Lower lobe of right lung (tissue), 2 donors: Measurements from ENCODE around the gene RMC1. TPM values are rescaled to one million over a fixed set of nuclear protein-coding genes. Genes with fewer than 3 reads are reported as not detected.
"Not testable (repeated sequence)": the region's sequence is repeated elsewhere in the genome, so short reads cannot be mapped to it uniquely, and the experiment has no call there.

ENCODE experiments used
- ATAC-seq, 2 donors: fragments of 200-7000 bp; cut with Tn5 transposase; one replicate each; pipeline ENCODE4 v1.9.1; 2020 to 2022; ENCODE audit warnings: mild to moderate bottlenecking in 2 of 2, moderate library complexity in 2 of 2
- DNase-seq: peaks from one replicate; pipeline ENCODE4 v3.0.0-alpha.2; 2020
- H3K27ac ChIP-seq: fragments of 200-600 bp; one replicate; pipeline ENCODE4 v1.8.0; 2022
- H3K27me3 ChIP-seq: fragments of 200-600 bp; one replicate; pipeline ENCODE4 v1.8.0; 2022; ENCODE audit warnings: low read depth
- H3K36me3 ChIP-seq: fragments of 200-600 bp; one replicate; pipeline ENCODE4 v1.8.0; 2022; ENCODE audit warnings: mild to moderate bottlenecking
- H3K4me1 ChIP-seq: fragments of 200-600 bp; one replicate; pipeline ENCODE4 v1.8.0; 2022
- H3K4me3 ChIP-seq: fragments of 200-600 bp; one replicate; pipeline ENCODE4 v1.8.0; 2022; ENCODE audit warnings: mild to moderate bottlenecking
- H3K9me3 ChIP-seq: fragments of 200-600 bp; one replicate; pipeline ENCODE4 v1.8.0; 2022
- CTCF ChIP-seq: fragments of 200-600 bp; IDR thresholded peaks from one replicate; pipeline ENCODE4 v1.8.0; 2022; ENCODE audit warnings: antibody characterized with exemption, mild to moderate bottlenecking
- intact Hi-C: fragments of 100-400 bp; cut with DNase I; formaldehyde crosslinking; loops from one replicate; pipeline ENCODE4 v1.11.0; 2022
- total RNA-seq: library from RNA; stranded (reverse); fragmentation: NEBNext Ultra II Directional; extraction: Animal tissue kit (Norgen Biotek cat#: 25700); gene quantifications from one replicate; pipeline ENCODE4 v1.2.1, GENCODE V29; 2021
- donor health status: DM: no; HTN: yes; CAD: no; lungs with severe emphysema.

Gene RMC1
- total RNA-seq, 1 donor from 2014 or later = 34.2 TPM

- Histone ChIP-seq H3K4me1 (peaks cover 14% of the 10 kb centered on the region), H3K36me3 (peaks cover 98% of the 10 kb centered on the region), H3K9me3 (no peaks in the 10 kb centered on the region), H3K4me3 (no peak overlapping the region), H3K27me3 (no peaks in the 10 kb centered on the region), H3K27ac (no peak overlapping the region)
- ATAC-seq = no peak
- no peak for DNase-seq
- intact Hi-C loops = no loop called here
- TF ChIP-seq CTCF = no peak
These were observed 49.2 kb downstream of the RMC1 start for GRCh38 chr18:23552505-23552904.

- Histone ChIP-seq H3K4me1 (peaks cover 14% of the 10 kb centered on the region), H3K9me3 (no peaks in the 10 kb centered on the region), H3K27ac (no peak overlapping the region), H3K27me3 (no peaks in the 10 kb centered on the region), H3K36me3 (peaks cover 97% of the 10 kb centered on the region), H3K4me3 (no peak overlapping the region)
- ATAC-seq (no peak), DNase-seq (no peak)
- TF ChIP-seq CTCF = no peak
- intact Hi-C loops = no loop called here
These were observed 50.6 kb downstream of the RMC1 start for GRCh38 chr18:23553887-23554286.

GRCh38 chr18:23556145-23556780 is 53.0 kb downstream of the RMC1 start:
- ATAC-seq = no peak

GRCh38 chr18:23557511-23557910 is 54.2 kb downstream of the RMC1 start:
- peaks cover 96% of the 10 kb centered on the region for H3K36me3 ChIP-seq

More at GRCh38 chr18:23556145-23556780, 53.0 kb downstream of the RMC1 start:
- intact Hi-C loops = no loop called here
- H3K4me1 ChIP-seq = peaks cover 14% of the 10 kb centered on the region
- DNase-seq = no peak
- H3K27me3 ChIP-seq = no peaks in the 10 kb centered on the region
- no peaks in the 10 kb centered on the region for H3K9me3 ChIP-seq
- H3K27ac ChIP-seq = no peak overlapping the region
- peaks cover 98% of the 10 kb centered on the region for H3K36me3 ChIP-seq
- no peak for TF ChIP-seq CTCF
- no peak overlapping the region for H3K4me3 ChIP-seq

GRCh38 chr18:23560186-23560585 is 56.9 kb downstream of the RMC1 start:
- DNase-seq (no peak), ATAC-seq (no peak)
- TF ChIP-seq CTCF = no peak
- intact Hi-C loops = no loop called here
- no peak overlapping the region for H3K4me3 ChIP-seq
- no peaks in the 10 kb centered on the region for H3K9me3 ChIP-seq
- H3K4me1 ChIP-seq = no peaks in the 10 kb centered on the region
- H3K27me3 ChIP-seq = no peaks in the 10 kb centered on the region
- no peak overlapping the region for H3K27ac ChIP-seq
- H3K36me3 ChIP-seq = peaks cover 96% of the 10 kb centered on the region

More at GRCh38 chr18:23557511-23557910, 54.2 kb downstream of the RMC1 start:
- ATAC-seq, DNase-seq, H3K27me3 ChIP-seq, intact Hi-C loops, H3K27ac ChIP-seq, H3K4me1 ChIP-seq, H3K9me3 ChIP-seq, H3K4me3 ChIP-seq: not testable (repeated sequence)

- TF ChIP-seq CTCF = no peak
- peaks cover 96% of the 10 kb centered on the region for H3K36me3 ChIP-seq
- no peak overlapping the region for H3K4me3 ChIP-seq
These were observed 60.2 kb downstream of the RMC1 start for GRCh38 chr18:23563377-23564043.

More at GRCh38 chr18:23563377-23564043, 60.2 kb downstream of the RMC1 start:
- intact Hi-C loops = no loop called here
- Histone ChIP-seq H3K27me3 (no peaks in the 10 kb centered on the region), H3K27ac (no peak overlapping the region), H3K4me1 (no peaks in the 10 kb centered on the region), H3K9me3 (no peaks in the 10 kb centered on the region)
- DNase-seq (no peak), ATAC-seq (peak in 1 of 2 donors; percentile 44)
